ACHN (cell line): Measurements from ENCODE around the gene TUBB2A.

Source experiments
- DNase-seq: peaks from one replicate; pipeline ENCODE4 v3.0.0-alpha.2; 2015
- in situ Hi-C: cut with HindIII; loops from 2 replicates; pipeline ENCODE4 v1.10.0; 2017; ENCODE audit warnings: low sequenced_read_pairs, low pct_ligation_motif_present, low pct_unique_long_range_greater_than_20kb

The TUBB2A gene

DNA sequence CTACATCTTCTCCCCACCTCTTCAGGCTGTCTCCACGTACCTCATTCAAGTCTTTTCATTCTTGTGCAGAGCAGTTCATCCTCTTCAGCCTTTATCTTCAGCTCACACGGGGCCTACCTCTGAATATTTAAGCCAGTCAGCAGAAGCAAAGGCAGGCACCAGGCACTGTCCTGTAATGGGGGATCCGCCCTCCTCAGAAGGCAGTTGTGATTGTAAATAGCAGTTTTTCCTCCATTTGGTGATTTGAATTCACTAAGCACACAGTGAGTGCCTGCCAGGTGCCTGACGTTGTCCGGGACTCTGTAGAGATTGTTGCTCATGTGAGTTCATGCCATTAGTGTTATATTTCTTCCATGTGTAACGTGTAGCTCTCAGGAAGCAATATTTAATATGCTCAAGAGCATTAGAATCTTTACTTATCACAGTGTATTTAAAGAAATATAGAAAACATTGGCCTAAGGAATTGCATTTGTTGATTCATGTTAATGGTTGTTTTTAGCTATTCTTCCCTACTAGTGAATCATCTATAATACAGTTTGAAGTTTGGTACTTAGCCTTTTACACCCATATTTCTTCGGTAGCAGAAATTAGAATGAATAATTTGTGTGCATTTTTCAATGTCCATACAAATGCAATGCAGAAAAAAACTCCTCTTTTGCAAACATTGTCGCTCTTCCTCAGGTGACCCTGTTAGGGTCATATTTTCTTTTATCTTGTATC is 20.9 kb downstream of the TUBB2A start:
- in situ Hi-C loops, result no loop called here
- DNase-seq, result no peak

DNA sequence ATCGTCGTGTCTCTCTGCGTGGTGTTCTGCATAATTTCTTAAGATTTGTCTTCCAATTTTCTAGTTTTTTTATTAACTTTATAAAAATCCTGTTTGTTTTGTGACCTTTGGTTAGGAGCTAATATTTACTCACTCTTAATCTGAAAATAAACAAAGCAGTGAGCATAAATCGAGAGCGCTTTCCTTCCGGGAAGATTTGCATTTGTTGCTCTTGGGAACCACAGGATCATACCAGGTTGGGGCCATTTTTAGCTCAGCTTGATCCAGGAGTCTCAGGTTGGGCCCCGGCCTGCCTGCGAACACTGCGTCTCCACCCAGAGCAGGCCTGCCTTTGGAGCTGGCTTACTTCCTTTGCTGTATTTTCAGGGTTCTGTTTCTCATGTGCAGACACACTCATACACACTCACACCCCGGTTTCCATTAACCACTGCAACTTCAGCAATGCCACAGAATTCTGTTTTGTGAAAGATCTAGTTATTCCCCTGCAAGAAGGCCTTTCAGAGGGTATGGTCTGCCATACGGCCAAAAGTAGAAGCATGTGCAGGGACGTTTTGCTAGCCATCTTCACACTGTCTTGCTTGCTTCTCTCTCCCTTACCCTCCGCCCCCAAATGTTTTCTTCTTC is 21.6 kb downstream of the TUBB2A start:
- in situ Hi-C loops, result no loop called here
- no peak for DNase-seq

- in situ Hi-C loops, result no loop called here
Measured at GRCh38 chr6:3133515-3133914, 23.8 kb downstream of the TUBB2A start.

DNA sequence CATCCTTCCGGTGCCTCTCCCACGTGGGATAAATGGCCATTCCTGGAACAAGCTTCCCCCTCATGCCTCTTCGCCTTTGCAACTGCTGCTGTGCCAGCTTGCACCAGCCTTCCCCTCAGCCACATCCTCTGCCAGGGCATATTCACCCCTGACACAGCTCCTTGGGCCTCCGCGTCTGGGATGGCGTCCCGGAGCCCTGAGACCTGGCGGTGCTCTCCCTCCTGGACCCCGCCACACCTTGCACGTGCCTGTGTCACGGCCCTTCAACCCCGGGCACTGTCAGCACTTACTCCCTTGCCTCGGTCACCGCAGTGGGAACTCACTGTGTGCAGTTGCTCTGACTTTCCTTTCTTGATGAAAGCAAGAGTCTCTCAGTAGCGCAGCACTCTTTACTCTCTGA is 25.6 kb downstream of the TUBB2A start:
- in situ Hi-C loops, result no loop called here
- DNase-seq, result no peak

More at GRCh38 chr6:3133515-3133914, 23.8 kb downstream of the TUBB2A start:
- no peak for DNase-seq

GRCh38 chr6:3128356-3129108 is 28.8 kb downstream of the TUBB2A start:
- in situ Hi-C loops, result no loop called here

DNA sequence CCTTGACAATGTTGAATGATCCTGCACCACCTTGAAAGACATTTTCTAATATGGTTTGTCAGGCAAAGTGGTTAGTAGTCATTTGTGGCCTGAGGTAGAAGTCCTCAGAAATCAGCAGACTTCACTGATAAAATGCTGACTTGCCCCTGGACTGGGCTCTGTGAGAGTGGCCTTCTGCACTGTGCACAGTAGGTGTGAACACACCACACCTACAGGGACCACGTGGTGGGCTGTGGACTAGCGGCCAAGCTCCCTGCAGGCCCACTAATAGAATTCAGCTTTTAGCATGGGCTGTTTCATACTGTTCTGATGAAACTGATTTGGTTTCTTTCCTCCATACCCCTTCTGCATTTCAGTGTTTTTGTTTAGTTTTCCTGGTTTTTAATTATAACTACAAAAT is 31.5 kb downstream of the TUBB2A start:
- in situ Hi-C loops, result no loop called here
- no peak for DNase-seq

More at GRCh38 chr6:3128356-3129108, 28.8 kb downstream of the TUBB2A start:
- no peak for DNase-seq

DNA sequence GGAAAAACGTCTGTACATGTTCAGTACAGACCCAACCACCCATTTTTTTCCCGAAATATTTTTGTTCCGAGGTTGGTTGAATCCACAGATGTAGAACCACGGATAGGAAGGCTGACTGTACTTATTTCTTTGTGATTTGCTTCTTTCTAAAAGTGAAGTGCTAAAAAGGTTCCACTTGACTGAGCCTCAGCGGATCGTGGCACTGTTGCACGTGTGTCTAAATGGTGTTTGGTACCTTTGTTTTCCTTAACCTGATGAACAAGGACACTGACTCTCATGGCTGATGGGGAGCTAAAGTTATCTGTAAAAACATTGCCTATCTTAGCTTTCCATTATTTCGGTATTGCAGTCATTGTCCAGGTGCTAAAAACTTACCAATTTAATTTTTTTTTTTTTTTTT is 32.7 kb downstream of the TUBB2A start:
- DNase-seq, result no peak
- in situ Hi-C loops, result no loop called here

GRCh38 chr6:3122823-3123182 is 34.5 kb downstream of the TUBB2A start:
- in situ Hi-C loops, result no loop called here
- no peak for DNase-seq

GRCh38 chr6:3120765-3121089 is 36.6 kb downstream of the TUBB2A start:
- in situ Hi-C loops, result no loop called here
- no peak for DNase-seq

DNA sequence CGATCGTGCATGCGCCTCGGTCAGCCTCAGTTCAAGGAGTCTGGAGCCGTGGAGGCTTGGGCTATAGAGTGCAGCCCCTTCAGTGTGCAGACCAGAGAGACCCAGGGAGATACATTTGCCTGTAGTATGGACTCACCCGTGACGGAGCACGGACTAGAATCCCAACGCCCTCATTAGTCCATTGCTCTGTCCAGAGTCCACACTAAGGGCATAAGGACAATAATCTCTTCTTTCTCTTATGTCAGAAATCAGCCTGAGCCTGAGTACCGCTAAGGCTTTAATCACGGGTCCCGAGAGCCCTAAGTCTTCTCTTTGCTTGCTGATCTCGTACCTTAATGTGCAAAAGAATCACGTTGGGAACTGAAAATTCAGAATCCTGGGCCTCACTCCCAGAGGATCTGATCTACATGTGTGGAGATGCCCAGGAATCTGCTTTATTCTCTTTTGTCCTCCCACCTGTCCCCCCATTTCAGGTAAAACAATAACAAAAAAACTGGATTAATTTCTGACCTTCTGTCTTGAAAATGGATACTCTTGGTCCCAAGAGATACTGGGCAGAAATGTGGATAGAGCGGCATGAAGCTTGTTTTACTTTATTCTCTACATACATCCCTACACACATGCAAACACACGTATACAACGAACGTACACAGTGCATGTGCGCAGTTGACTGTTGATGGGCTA is 38.2 kb downstream of the TUBB2A start:
- in situ Hi-C loops, result no loop called here
- peak; percentile 11 for DNase-seq

DNA sequence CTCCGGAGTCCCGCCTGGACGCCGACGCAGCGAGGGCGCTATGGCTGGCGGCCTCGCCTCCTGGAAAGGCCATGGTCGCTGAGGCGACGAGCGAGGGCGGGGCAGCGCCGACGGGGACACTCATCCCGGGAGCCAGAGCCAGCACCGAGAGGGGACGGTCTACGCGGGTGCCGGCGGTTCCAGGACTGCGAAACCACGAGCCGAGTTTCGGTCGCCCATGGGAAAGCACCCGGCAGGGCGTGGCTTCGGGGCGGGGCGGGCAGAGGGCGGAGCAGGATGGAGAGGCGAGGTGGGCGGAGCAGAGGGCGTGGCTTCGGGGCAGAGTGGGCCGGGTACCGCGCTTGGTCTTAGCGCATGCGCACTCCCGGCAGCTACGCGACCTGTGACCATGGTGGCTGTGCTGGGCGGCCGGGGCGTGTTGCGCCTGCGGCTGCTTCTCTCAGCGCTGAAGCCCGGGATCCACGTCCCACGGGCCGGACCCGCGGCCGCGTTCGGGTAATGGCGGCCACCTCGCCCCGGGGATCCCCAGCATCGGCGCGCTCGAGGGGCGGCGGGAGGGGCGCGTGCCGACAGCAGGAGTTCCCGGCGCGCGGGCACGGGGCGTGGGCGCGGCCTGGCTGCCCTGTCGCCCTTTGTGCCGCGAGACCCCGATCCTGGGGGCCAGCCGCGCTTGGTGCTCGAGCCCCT is 38.8 kb downstream of the TUBB2A start, which contains the start of gene BPHL:
TSS of gene BPHL (plus strand) at position 359 of the 687 bp plus-strand sequence. CDS start at position 389, 30 bp downstream.
- in situ Hi-C loops, result no loop called here
- peak; percentile 85 for DNase-seq

DNA sequence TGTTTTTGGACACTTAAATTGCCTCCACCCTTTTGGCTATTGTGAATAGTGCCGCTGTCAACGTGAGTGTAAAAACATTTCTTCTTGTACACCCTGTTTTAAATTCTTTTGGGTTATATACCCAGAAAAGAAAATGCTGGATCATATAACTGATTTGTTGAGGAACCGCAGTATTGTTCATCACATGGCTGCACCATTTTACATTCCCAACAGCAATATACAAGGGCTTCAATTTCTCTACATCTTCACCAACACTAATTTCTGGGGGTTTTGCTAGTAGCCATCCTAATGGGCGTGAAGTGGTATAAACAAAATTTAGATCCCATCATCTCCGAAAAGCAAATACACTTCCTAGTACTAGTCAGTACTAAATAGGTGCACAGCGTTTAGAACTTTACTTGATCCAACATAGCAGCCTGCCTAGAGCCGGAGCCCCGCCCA is 39.4 kb downstream of the TUBB2A start:
- in situ Hi-C loops, result no loop called here
- DNase-seq, result no peak

GRCh38 chr6:3114377-3114776 is 43.0 kb downstream of the TUBB2A start:
- in situ Hi-C loops, result no loop called here
- no peak for DNase-seq

GRCh38 chr6:3109761-3110160 is 47.6 kb downstream of the TUBB2A start:
- no peak for DNase-seq
- in situ Hi-C loops, result no loop called here

DNA sequence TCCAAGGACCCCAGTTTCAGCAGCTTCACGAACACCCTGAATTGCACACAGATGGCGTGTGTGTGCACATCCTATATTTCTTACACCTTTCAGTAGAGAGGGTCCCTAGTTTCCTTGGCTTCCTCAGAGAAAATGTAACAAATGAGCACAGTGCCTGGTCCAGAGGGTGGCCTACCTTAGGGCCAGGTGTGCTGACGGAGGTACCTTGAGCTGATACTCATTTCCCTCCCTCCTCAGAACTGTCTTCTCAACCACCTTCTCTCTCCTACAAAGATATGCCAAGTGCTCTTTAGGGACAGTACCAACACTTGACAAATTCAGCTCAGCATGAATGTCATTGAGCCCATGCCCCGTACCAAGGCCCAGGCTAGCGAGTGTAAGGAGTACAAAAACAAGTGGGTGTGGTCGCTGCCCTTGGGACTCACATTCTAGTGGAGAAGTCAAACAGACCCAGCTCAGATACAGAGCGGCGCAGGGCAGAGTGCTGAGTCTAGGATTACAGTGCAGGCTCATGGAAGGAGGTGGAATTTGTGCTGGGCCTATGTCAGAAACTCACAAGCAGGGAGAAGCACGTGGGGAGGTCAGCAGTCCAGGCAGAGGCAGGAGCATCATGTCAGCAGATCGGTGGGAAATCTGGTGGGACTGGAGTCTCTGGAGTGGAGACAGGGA is 48.5 kb downstream of the TUBB2A start:
- in situ Hi-C loops, result no loop called here

More for the DNA sequence above, 48.5 kb downstream of the TUBB2A start:
- DNase-seq, result no peak
